ENCODE data around the gene PRR32. TPM values are rescaled to one million over a fixed set of nuclear protein-coding genes. Genes with fewer than 3 reads are reported as not detected.

The PRR32 gene
- total and polyA plus RNA-seq, 2 donors (not counting 3 experiments of a cell fraction or from before 2014, with no cell fraction given): not detected

GRCh38 chrX:126820700-126821420 is 1.3 kb downstream of the PRR32 start:
- Histone ChIP-seq H3K27ac (ENCODE audit: insufficient read depth, low read depth, low read length) (no peak overlapping the region), H3K9me3 (replicated peaks; ENCODE audit: control insufficient read depth, insufficient read depth, low read length) (no peaks in the 10 kb centered on the region), H3K4me1 (ENCODE audit: control insufficient read depth, extremely low read depth, insufficient read depth, low read length) (no peaks in the 10 kb centered on the region), H3K4me2 (ENCODE audit: insufficient read depth, low read length) (no peak overlapping the region), H2AFZ (ENCODE audit: low read depth, low read length) (no peak overlapping the region), H3K36me3 (ENCODE audit: control insufficient read depth in 2 of 2, extremely low read depth in 1 of 2, insufficient read depth in 2 of 2, low read length in 2 of 2) (no peaks in the 10 kb centered on the region), H4K20me1 (replicated peaks; ENCODE audit: control insufficient read depth, extremely low read depth, insufficient read depth, low read length) (no peaks in the 10 kb centered on the region), H3K9ac (replicated peaks; ENCODE audit: extremely low read depth, insufficient read depth, low read length) (no peak overlapping the region), H3K79me2 (ENCODE audit: control insufficient read depth, insufficient read depth, low read length) (no peaks in the 10 kb centered on the region), H3K9me1 (replicated peaks; ENCODE audit: control insufficient read depth, extremely low read depth, insufficient read depth, low read length) (no peaks in the 10 kb centered on the region), H3K27me3 (ENCODE audit: control insufficient read depth in 2 of 2, insufficient read depth in 2 of 2, low read length in 2 of 2) (no peaks in the 10 kb centered on the region), H3K4me3 (replicated peaks in 1 of 3; ENCODE audit: insufficient read depth in 1 of 3, low read depth in 1 of 3, low read length in 3 of 3) (no peak overlapping the region)
- ChIA-PET CTCF (no interaction called here), POLR2A (no interaction called here)
- no peak for TF ChIP-seq EZH2 (IDR thresholded peaks at IDR 0.05; ENCODE audit: borderline replicate concordance, low read depth, low read length, severe bottlenecking)
- intact Hi-C loops (cut with micrococcal nuclease) (no loop called here), dilution Hi-C loops (cut with MboI; ENCODE audit: extremely low pct_ligation_motif_present, low sequenced_read_pairs) (no loop called here)
- DNase-seq (ENCODE audit: low read depth, low spot score) (no peak), FAIRE-seq (no peak)
- no TSS peak for BruUV-seq (replicated peaks)

GRCh38 chrX:126824338-126825007 is 4.9 kb downstream of the PRR32 start:
- Histone ChIP-seq H4K20me1 (replicated peaks; ENCODE audit: control insufficient read depth, extremely low read depth, insufficient read depth, low read length) (no peaks in the 10 kb centered on the region), H3K9ac (replicated peaks; ENCODE audit: extremely low read depth, insufficient read depth, low read length) (no peak overlapping the region), H3K36me3 (ENCODE audit: control insufficient read depth in 2 of 2, extremely low read depth in 1 of 2, insufficient read depth in 2 of 2, low read length in 2 of 2) (no peaks in the 10 kb centered on the region), H2AFZ (ENCODE audit: low read depth, low read length) (no peak overlapping the region), H3K79me2 (ENCODE audit: control insufficient read depth, insufficient read depth, low read length) (no peaks in the 10 kb centered on the region), H3K4me1 (ENCODE audit: control insufficient read depth, extremely low read depth, insufficient read depth, low read length) (no peaks in the 10 kb centered on the region), H3K9me1 (replicated peaks; ENCODE audit: control insufficient read depth, extremely low read depth, insufficient read depth, low read length) (no peaks in the 10 kb centered on the region), H3K4me3 (replicated peaks in 1 of 3; ENCODE audit: insufficient read depth in 1 of 3, low read depth in 1 of 3, low read length in 3 of 3) (no peak overlapping the region), H3K4me2 (ENCODE audit: insufficient read depth, low read length) (no peak overlapping the region), H3K27me3 (ENCODE audit: control insufficient read depth in 2 of 2, insufficient read depth in 2 of 2, low read length in 2 of 2) (no peaks in the 10 kb centered on the region), H3K27ac (ENCODE audit: insufficient read depth, low read depth, low read length) (no peak overlapping the region), H3K9me3 (replicated peaks; ENCODE audit: control insufficient read depth, insufficient read depth, low read length) (no peaks in the 10 kb centered on the region)
- ChIA-PET CTCF (no interaction called here), POLR2A (no interaction called here)
- DNase-seq (ENCODE audit: low read depth, low spot score): no peak
- dilution Hi-C loops (cut with MboI; ENCODE audit: extremely low pct_ligation_motif_present, low sequenced_read_pairs): no loop called here
- intact Hi-C loops (cut with micrococcal nuclease): no loop called here
- no TSS peak for BruUV-seq (replicated peaks)
- peak; percentile 4 for FAIRE-seq
- TF ChIP-seq POLR2A (IDR thresholded peaks at IDR 0.05; ENCODE audit: low read depth, low read length) (no peak), EZH2 (IDR thresholded peaks at IDR 0.05; ENCODE audit: borderline replicate concordance, low read depth, low read length, severe bottlenecking) (no peak), MYC (IDR thresholded peaks at IDR 0.05; ENCODE audit: low read depth, low read length) (no peak), JUN (IDR thresholded peaks at IDR 0.05; ENCODE audit: borderline replicate concordance, insufficient read depth, insufficient read length, low read depth) (no peak), FOS (IDR thresholded peaks at IDR 0.05; ENCODE audit: borderline replicate concordance, insufficient read depth, low read length) (no peak), GATA2 (IDR thresholded peaks at IDR 0.05; ENCODE audit: insufficient read depth, insufficient read length, low read depth, low read length) (no peak), POLR2AphosphoS5 (IDR thresholded peaks at IDR 0.05; ENCODE audit: insufficient read depth, low read depth, low read length) (no peak), CTCF (IDR thresholded peaks at IDR 0.05; ENCODE audit: extremely low read depth in 1 of 2, insufficient read depth in 1 of 2, low read depth in 1 of 2, low read length in 2 of 2) (no peak)

Data from endothelial cell of umbilical vein (primary cell).